RWPE2 (cell line): ENCODE data around the gene HOXC11.

ENCODE experiments used
- ATAC-seq: fragments of 200-7000 bp; cut with Tn5 transposase; 3 replicates; pipeline ENCODE4 v1.9.1; 2021; ENCODE audit warnings: low read depth
- DNase-seq: peaks from one replicate; pipeline ENCODE4 v3.0.0-alpha.2; 2020; ENCODE audit warnings: low spot score
- H3K27ac ChIP-seq: fragments of 450-650 bp; 2 replicates; pipeline ENCODE4 v1.5.1; 2017; ENCODE audit warnings: mild to moderate bottlenecking; ENCODE audit not compliant: poor library complexity, severe bottlenecking
- H3K27me3 ChIP-seq: fragments of 250-450 bp; sonication (Bioruptor Pico); 2 replicates; pipeline ENCODE4 v1.5.1; 2021; ENCODE audit warnings: mild to moderate bottlenecking, moderate library complexity; ENCODE audit not compliant: insufficient read depth, poor library complexity, severe bottlenecking
- H3K36me3 ChIP-seq: fragments of 250-450 bp; sonication (Bioruptor Pico); 2 replicates; pipeline ENCODE4 v1.5.1; 2020; ENCODE audit warnings: low read depth, mild to moderate bottlenecking, moderate library complexity
- H3K4me1 ChIP-seq: fragments of 250-450 bp; sonication (Bioruptor Pico); 2 replicates; pipeline ENCODE4 v1.5.1; 2021; ENCODE audit warnings: mild to moderate bottlenecking, moderate library complexity; ENCODE audit not compliant: insufficient read depth, poor library complexity, severe bottlenecking
- H3K4me3 ChIP-seq: fragments of 250-450 bp; sonication (Bioruptor Pico); 2 replicates; pipeline ENCODE4 v1.5.1; 2021; ENCODE audit warnings: mild to moderate bottlenecking, moderate library complexity; ENCODE audit not compliant: severe bottlenecking
- H3K9me3 ChIP-seq: fragments of 250-450 bp; sonication (Bioruptor Pico); 2 replicates; pipeline ENCODE4 v1.5.1; 2021; ENCODE audit warnings: mild to moderate bottlenecking, moderate library complexity; ENCODE audit not compliant: severe bottlenecking
- TF ChIP-seq, protein P1 (sequence below): fragments of 450-650 bp; IDR thresholded peaks from one replicate; pipeline ENCODE4 v1.5.1; 2017; ENCODE audit warnings: mild to moderate bottlenecking, moderate library complexity; ENCODE audit not compliant: poor library complexity, severe bottlenecking

The HOXC11 gene

GRCh38 chr12:54001283-54002187, 28.6 kb downstream of the HOXC11 start:
- peaks cover 90% of the 10 kb centered on the region for H3K27me3 ChIP-seq
- no peaks in the 10 kb centered on the region for H3K9me3 ChIP-seq
- H3K4me1 ChIP-seq: no peaks in the 10 kb centered on the region
- TF ChIP-seq, protein P1, sequence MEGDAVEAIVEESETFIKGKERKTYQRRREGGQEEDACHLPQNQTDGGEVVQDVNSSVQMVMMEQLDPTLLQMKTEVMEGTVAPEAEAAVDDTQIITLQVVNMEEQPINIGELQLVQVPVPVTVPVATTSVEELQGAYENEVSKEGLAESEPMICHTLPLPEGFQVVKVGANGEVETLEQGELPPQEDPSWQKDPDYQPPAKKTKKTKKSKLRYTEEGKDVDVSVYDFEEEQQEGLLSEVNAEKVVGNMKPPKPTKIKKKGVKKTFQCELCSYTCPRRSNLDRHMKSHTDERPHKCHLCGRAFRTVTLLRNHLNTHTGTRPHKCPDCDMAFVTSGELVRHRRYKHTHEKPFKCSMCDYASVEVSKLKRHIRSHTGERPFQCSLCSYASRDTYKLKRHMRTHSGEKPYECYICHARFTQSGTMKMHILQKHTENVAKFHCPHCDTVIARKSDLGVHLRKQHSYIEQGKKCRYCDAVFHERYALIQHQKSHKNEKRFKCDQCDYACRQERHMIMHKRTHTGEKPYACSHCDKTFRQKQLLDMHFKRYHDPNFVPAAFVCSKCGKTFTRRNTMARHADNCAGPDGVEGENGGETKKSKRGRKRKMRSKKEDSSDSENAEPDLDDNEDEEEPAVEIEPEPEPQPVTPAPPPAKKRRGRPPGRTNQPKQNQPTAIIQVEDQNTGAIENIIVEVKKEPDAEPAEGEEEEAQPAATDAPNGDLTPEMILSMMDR: no peak
- DNase-seq (no peak), ATAC-seq (no peak)
- no peak overlapping the region for H3K4me3 ChIP-seq
- no peak overlapping the region for H3K27ac ChIP-seq
- no peaks in the 10 kb centered on the region for H3K36me3 ChIP-seq

GRCh38 chr12:54002278-54002914, 29.5 kb downstream of the HOXC11 start:
- H3K27ac ChIP-seq: no peak overlapping the region
- ATAC-seq (no peak), DNase-seq (no peak)
- H3K36me3 ChIP-seq: no peaks in the 10 kb centered on the region
- TF ChIP-seq, protein P1: no peak
- no peaks in the 10 kb centered on the region for H3K9me3 ChIP-seq
- peaks cover 90% of the 10 kb centered on the region for H3K27me3 ChIP-seq
- no peaks in the 10 kb centered on the region for H3K4me1 ChIP-seq
- H3K4me3 ChIP-seq: no peak overlapping the region

GRCh38 chr12:54002915-54003389, 30.0 kb downstream of the HOXC11 start:
- Histone ChIP-seq H3K9me3 (no peaks in the 10 kb centered on the region), H3K4me3 (no peak overlapping the region), H3K27ac (no peak overlapping the region), H3K36me3 (no peaks in the 10 kb centered on the region), H3K27me3 (peaks cover 90% of the 10 kb centered on the region), H3K4me1 (no peaks in the 10 kb centered on the region)
- DNase-seq: no peak
- no peak for ATAC-seq
- TF ChIP-seq, protein P1: no peak

DNA sequence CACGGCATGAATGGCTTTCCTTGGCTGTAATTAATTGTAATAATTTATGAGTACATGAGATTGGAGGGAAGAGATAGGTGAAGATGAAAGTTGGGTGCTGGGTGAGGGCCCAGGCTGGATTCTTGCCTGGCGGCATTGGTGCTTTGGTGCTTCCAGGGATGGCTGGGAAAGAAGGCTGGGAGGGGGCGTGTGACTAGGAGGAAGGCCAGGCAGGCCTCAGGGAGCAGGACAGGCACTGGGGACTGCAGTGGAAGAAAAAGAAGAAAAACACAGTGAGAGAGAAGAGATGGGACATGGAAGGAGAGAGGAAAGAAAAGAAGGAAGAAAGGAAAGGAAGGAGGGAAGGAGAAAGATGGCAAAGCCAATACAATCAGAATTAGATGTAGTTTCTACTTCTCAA, 30.7 kb downstream of the HOXC11 start:
- ATAC-seq (no peak), DNase-seq (no peak)
- Histone ChIP-seq H3K4me1 (no peaks in the 10 kb centered on the region), H3K27me3 (peaks cover 88% of the 10 kb centered on the region), H3K36me3 (no peaks in the 10 kb centered on the region), H3K9me3 (no peaks in the 10 kb centered on the region), H3K27ac (no peak overlapping the region), H3K4me3 (no peak overlapping the region)
- TF ChIP-seq, protein P1: no peak
